Globus pallidus (tissue), 1 donor: Measurements from ENCODE around the gene SLC26A8.
"Not testable (repeated sequence)": the region's sequence is repeated elsewhere in the genome, so short reads cannot be mapped to it uniquely, and the experiment has no call there.

ENCODE experiments used
- DNase-seq: peaks from one replicate; pipeline ENCODE4 v3.0.0-alpha.2; 2015; ENCODE audit warnings: low spot score

Gene SLC26A8

GRCh38 chr6:35943390-35943789, 81.1 kb downstream of the SLC26A8 start:
- DNase-seq, result no peak

GRCh38 chr6:35942355-35942754, 82.1 kb downstream of the SLC26A8 start:
- DNase-seq, result no peak

DNA sequence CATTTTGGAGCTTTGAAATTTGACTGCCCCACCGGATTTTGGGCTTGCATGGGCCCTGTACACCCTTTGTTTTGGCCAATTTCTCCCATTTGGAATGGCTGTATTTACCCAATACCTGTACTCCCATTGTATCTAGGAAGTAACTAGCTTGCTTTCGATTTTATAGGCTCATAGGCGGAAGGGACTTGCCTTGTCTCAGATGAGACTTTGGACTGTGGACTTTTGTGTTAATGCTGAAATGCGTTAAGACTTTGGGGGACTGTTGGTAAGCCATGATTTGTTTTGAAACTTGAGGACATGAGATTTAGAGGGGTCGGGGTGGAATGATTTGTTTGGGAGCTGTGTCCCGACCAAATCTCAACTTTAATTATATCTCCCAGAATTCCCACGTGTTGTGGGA, 83.3 kb downstream of the SLC26A8 start:
- not testable (repeated sequence) for DNase-seq

DNA sequence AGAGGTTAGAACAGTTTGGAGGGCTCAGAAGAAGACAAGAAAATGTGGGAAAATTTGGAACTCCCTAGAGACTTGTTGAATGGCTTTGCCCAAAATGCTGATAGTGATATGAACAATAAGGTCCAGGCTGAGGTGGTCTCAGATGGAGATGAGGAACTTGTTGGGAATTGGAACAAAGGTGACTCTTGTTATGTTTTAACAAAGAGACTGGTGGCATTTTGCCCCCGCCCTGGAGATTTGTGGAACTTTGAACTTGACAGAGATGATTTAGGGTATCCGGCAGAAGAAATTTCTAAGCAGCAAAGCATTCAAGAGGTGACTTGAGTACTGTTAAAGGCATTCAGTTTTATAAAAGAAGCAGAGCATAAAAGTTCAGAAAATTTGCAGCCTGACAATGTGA, 84.4 kb downstream of the SLC26A8 start:
- not testable (repeated sequence) for DNase-seq

- not testable (repeated sequence) for DNase-seq
Measured at GRCh38 chr6:35939259-35939658, 85.2 kb downstream of the SLC26A8 start.

DNA sequence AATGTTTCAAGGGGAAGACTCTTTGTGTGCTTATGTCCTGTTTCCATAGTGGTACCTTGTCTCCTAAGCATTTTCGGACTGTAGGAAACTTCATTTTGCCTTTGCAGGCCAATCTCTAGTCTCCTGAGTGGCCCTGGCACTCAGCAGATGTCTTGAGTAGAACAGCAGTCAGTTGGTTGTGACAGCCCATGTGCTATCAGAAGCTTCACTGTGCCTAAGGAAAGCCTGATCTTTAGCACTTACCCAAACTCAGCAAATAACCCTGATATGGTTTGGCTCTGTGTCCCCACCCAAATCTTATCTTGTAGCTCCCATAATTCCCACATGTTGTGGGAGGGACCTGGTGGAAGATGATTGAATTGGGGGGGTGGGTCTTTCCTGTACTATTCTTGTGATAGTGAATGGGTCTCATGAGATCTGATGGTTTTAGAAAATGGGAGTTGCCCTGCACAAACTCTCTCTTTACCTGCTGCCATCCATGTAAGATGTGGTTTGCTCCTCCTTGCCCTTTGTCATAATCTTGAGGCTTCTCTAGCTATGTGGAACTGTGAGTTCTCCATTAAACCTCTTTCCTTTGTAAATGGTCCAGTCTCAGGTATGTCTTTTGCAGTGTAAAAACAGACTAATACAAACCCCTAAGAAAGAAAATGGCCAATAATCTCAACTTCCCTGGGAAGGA, 87.6 kb downstream of the SLC26A8 start:
- DNase-seq, result no peak

DNA sequence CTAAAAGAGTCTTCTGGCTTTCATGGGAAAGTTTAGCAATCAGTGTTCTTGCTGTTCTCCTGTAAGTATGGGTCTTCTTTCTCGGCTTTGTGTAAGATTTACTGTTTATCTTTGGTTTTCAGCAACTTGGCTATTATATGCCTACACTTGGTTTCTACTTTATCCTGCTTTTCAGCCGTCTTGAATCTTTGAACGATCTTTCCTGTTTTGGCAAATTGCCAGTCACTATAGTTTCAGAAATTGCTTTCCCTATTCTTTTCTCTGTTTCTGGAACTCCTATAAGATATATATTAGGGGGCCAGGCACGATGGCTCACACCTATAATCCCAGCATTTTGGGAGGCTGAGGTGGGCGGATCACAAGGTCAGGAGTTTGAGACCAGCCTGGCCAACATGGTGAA, 89.0 kb downstream of the SLC26A8 start:
- DNase-seq, result no peak

DNA sequence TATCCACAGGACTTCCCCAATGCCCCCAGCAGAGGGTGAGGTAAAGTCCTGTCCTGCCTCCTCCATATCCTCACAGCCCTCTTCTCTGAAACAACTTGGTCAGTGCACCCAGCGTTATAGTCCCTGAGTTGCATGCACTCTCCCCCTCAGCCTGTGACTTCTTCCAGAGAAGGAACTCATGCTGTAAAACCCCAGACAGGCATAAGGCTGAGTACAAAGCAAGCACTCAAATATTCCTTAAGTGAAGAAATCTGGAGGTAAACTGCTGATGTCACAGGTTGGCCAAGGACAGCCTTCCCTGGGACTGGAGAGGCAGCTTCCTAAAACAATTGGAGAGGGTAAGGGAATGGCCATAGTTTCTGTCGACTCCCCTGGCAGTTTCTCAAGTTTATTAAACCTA, 90.6 kb downstream of the SLC26A8 start:
- DNase-seq, result no peak

- not testable (repeated sequence) for DNase-seq
Measured at GRCh38 chr6:35931873-35932272, 92.6 kb downstream of the SLC26A8 start.

DNA sequence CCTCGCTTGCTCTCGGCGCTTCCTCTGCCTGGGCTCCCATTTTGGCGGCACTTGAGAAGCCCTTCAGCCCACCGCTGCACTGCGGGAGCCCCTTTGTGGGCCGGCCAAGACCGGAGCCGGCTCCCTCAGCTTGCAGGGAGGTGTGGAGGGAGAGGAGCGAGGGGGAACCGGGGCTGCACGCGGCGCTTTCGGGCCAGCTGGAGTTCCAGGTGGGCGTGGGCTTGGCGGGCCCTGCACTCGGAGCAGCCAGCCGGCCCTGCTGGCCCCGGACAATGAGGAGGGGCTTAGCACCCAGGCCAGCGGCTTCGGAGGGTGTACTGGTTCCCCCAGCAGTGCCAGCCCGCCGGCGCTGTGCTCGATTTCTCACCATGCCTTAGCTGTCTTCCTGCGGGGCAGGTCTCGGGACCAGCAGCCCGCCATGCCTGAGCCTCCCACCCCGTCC, 93.3 kb downstream of the SLC26A8 start:
- no peak for DNase-seq

DNA sequence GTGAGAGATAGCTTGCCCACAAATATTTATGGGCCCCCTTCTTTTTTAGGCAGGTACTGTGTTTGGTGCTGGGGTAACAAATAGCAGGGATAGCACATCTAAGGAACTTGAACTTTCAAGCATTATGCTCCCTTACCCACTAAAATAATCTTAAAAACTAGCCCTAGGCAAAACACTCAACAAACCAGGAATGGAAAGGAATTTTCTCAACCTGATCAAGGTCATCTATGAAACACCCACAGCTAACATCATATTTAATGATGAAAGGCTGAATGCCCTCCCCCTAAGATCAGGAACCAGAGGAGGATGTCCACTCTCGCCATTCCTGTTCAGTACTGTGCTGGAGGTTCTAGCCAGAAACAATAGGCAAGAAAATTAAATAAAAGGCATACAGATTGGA, 94.8 kb downstream of the SLC26A8 start:
- no peak for DNase-seq

- no peak for DNase-seq
Measured at GRCh38 chr6:35926509-35927215, 97.8 kb downstream of the SLC26A8 start.

- no peak for DNase-seq
Measured at GRCh38 chr6:35925961-35926360, 98.5 kb downstream of the SLC26A8 start.

DNA sequence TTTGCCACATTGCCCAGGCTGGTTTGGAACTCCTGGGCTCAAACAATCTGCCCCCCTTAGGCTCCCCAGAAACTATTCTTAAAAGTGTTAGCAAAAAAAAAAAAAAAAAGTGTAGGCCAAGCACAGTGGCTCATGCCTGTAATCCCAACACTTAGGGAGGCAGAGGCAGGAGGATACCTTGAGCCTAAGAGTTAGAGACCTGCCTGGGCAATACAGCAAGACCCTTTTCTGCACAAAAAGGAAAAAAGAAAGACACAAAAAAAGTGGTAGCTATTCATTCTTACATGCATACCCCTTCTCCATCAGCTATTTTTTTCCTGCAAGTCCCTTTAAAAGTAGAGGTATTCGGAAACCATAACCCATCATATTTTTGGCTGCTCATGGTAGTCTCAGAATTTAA, 100.3 kb downstream of the SLC26A8 start:
- no peak for DNase-seq

DNA sequence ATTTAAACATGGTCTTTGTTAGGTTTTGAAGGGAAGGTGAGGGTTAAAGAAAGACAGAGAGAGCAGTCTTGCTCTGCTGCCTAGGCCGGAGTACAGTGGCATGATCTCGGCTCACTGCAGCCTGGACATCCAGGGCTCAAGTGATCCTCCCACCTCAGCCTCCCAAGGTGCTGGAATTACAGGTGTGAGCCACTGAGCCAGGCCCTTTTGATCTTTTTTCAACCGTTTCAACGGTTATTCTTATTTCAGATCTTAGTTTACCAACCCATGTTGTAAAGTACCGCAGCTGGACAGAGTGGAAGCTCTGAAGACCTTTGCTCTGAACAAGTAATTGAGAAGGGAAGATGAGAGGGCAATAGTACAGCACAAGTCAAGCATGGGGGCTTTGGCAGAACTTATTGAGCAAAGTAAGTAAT, 102.3 kb downstream of the SLC26A8 start:
- DNase-seq, result no peak

- peak; percentile 82 for DNase-seq
Measured at GRCh38 chr6:35920793-35921732, 103.4 kb downstream of the SLC26A8 start, which contains the start of gene SRPK1. Gene SRPK1, minus strand, starts transcription at chr6:35921098. Its CDS starts 42 bp downstream, at chr6:35921056.

DNA sequence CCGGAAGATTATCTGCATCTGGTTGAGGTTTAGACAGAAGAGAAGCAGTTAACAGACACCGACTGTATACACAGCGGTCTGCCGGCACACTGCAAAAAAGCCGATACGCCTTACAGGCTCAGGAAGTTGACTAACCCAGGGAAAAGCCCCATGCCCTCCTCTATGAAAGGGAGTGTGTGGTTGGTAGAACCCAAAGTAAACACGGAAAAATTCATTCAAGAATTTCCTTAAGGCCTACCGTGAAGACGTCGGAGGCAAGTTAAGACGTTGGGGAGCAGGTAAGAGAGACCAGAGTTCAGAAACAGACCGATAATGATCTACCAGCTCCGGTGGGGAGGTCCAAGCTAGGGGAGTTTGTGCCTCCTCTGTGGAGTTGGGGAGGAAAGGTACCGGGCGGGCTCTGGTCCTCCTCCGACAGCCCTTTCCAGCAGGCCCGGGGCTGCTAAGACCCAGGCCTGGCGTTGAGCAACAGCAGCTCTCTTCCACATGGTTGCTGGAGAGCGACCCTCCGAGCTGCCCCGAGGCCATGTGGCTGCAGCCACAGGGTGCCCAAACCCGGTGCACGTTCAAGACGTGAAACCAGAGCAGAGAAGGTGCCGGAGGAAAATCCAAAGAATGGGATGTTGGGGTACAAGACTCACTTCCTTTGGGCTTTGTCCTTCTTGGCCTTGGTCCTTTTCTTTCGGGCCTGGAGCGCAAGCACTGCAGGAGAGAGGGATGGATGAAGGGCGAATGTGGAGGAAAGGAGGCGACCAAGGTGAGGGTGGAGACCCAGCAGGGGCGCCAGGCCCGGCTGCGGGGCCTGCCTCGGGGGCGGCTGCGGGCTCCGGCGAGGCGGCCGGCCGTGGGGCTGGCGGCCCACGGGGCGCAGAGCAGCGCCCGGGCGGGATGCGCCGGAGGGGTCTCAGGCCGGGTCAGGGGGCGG, 104.4 kb downstream of the SLC26A8 start:
- peak; percentile 22 for DNase-seq

DNA sequence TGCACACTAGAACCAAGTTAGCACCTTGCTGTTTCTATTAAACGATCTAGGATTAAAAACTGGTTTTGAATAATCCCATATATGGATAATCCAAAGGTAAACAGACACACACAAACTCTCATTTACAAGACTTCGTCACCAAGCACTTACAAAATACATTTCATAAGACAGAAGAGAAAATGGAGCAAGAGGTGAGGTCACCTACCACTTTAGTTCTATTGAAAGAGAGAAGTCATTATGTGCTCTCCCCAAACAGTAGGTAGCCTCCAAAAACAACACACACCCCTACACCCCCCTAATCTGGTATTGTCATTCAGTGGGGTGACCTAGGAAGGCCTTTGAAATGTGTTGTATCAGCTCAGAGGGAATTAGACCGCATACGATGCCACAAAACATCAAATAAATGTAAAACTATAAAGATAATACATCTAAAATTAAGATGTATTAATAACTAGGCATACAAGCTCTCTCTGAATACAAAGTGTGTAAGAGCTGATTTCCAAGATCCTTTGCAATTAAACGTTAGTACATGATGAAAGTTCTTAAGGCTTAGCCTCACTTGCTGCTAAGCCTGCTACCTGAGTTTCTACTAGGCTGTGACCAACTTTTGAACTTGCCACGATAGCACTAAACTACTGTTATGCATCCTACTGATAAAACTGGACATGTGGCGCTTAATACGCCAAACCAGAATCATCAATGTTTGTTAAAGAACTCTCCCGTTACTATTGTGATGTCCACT, 105.2 kb downstream of the SLC26A8 start:
- peak; percentile 0 for DNase-seq

DNA sequence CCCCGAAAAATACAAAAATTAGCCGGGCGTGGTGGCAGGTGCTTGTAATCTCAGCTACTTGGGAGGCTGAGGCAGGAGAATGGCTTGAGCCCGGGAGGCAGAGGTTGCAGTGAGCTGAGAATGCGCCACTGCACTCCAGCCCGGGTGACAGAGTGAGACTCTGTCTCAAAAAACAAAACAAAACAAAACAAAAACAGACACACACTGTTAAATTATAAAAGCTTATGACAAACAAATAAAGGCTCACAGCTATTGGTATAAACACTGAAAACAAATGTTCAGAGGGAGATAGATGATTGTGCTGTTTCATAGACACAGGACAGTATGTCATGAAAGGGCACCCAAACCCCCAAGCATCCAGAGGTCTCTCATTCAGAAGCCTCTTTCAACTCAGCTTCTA, 107.5 kb downstream of the SLC26A8 start:
- not testable (repeated sequence) for DNase-seq

- DNase-seq, result no peak
Measured at GRCh38 chr6:35916056-35916455, 108.4 kb downstream of the SLC26A8 start.

- DNase-seq, result no peak
Measured at GRCh38 chr6:35914536-35914935, 109.9 kb downstream of the SLC26A8 start.
